Left hindlimb (tissue), 1 donor: ENCODE data around the gene TEX29.

Source experiments
- DNase-seq: peaks from one replicate; pipeline ENCODE4 v3.0.0-alpha.2; 2018

The TEX29 gene

DNA sequence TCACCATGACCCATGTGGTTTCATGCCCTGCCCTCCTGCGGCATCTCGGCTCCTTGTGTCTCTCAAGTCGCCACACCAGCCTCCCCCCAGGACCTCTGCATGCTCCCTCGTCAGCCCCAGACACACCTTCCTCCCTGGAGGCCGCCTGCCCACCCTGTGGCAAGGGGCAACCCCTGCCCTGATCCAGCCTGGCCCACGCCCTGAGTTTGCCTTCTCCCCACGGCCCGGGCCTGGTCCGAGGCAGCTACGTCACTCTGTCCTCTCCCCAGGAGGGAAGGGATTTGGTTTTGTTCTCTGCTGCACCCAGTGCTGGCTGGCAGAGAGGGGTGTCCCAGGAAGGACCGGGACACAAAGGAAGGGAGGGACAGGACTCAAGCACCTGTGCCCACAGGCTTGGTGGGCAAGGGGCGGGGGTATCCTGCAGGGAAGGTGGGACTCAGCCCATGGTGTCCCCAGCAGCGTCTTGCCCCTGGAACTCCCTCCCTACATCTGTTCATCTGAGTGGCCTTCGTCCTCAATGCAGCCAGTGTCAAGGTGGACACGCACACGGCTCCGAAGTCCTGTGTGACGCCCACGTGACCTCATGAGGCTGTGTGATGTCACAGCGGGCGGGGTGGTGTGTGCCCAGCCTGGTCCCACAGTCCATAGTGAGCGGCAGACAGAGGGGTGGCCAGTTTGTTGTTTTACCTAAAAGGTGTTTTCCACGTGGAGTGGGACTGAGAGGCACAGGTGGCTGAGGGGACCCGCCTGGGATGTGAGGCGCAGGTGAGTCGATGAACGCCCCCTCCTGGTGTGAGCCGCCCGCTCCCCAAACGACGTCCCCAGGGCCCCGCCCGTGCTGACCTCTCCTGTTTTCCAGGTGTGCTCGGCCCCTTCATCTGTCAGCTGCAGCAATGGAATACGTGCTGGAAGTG, at the start of gene TEX29:
TSS of gene TEX29 (plus strand) at position 645 of the 914 bp plus-strand sequence. CDS start at position 894, 249 bp downstream.
- DNase-seq = no peak

DNA sequence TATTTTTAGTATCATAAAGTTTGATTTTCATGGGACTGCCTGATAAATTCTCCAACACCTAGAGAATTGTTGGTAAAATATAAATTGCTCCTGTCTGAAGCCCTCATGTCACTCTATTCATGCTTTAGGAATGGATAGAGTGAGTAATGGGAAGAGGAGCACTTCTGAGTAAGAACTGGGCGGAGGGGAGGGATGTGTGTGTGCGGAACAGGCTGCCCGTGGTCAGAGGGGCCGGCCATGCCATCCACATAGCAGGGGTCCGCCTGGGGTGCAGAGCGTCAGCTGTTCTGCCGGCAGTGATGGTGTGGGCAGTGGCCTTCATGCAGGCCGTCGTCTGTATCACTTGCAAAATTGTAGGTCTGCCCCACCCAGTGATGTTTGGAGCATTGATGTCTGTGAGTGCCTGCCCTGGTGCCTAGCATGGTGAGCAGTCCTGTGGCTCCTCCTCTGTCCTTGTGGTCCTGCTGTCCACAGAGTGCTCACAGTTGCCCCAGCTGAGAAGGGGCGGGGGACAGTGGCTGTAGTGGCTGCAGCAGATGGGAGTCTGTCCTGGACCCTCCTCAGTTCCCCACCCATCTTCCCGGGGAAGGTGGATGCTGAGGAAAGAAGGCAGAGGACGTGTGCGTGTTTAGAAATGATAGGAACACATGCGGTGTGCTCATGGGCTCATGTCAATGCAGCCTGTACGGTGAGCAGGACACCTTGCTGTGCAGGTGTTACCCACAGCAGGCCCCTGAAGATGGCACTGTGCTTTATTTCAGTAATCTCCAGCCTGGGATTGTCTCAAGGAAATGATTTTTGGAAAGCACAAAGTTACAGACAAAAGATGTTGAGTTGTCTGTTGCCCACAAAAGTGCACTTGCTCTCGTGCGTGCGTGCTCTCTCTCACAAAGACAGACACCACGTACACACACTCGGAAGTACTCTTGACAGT, 49.4 kb upstream of the TEX29 start:
- DNase-seq = no peak

- no peak for DNase-seq
Observed at GRCh38 chr13:111272117-111272516, 48.3 kb upstream of the TEX29 start.

- no peak for DNase-seq
Observed at GRCh38 chr13:111275382-111275781, 45.1 kb upstream of the TEX29 start.

GRCh38 chr13:111275995-111276618, 44.3 kb upstream of the TEX29 start:
- DNase-seq = no peak

DNA sequence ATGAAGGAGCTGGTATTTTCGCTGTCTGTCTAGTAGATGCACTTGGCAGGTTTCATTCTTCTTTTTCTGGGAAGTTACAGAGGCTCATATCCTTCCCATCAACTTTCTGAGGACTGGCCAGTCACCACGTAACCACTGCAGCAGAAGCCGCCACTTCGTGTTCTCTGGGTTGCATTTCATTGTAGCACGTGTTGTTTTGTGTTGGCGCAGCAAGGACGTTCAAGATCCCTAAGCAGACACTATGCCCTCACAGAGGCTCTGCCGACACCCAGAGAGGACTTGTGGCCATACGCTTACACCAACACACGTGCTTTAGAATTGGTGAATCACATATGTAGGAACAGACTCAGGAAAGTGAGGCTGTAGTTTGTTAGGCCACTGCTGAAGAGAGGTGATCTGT, 42.2 kb upstream of the TEX29 start:
- DNase-seq = no peak

GRCh38 chr13:111278743-111279652, 41.4 kb upstream of the TEX29 start:
- no peak for DNase-seq

DNA sequence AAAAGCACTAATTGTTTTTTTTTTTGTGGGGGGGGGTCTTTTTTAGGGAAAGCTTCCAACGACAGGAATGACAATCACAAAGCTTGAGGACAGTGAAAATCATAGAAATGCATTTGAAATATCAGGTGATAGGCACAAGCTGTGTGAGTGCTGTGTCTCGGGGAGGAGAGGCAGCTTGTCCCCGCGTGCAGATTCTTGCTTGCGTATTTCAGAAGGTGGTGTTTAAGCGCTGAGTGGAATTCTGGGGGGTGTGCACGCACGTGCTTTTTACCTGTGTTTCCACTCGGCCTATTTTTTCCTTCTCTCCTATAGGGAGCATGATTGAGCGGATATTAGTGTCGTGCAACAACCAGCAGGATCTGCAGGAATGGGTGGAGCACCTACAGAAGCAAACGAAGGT, 40.2 kb upstream of the TEX29 start:
- no peak for DNase-seq

- no peak for DNase-seq
Observed at GRCh38 chr13:111280681-111281585, 39.5 kb upstream of the TEX29 start.

GRCh38 chr13:111281751-111282311, 38.6 kb upstream of the TEX29 start:
- no peak for DNase-seq

DNA sequence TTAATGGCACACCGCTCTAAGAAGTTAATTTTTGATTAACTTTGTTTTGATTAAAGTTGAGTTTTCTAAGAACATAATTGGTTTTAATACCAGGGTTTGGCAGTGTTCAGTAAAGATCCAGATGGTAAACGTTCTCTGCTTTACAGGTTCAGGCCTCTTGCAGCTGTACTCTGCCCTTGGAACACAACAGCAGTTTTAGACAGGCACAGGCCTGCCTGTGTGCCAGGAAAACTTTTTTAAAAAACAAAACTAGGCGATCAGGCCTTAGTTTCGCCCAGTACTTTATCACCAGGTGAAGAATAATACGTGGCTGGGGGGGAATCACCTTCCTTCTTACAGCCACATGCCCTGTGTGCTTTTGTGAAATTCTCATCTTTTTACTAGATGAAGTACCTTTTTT, 38.0 kb upstream of the TEX29 start:
- DNase-seq = no peak

- no peak for DNase-seq
Observed at GRCh38 chr13:111282997-111283396, 37.4 kb upstream of the TEX29 start.

DNA sequence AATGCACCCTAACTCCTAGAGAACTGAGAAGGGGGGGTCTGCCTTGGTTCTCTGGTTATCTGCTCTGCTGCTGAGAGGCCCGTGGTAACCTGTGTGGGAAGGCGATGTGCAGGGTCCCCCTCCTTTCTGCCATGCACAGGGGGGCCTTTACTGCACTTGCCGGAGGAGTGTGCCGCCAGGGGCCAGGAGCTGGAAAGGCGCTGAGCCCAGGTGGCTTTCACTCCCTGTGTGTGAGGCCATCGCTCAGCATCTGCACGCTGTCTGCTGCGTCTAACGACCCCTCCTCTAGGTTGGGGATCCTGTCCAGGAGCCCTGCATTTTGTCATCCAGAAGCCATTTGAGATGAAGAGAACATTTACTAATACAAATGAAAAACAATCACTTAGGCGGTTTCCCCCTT, 37.0 kb upstream of the TEX29 start:
- DNase-seq = no peak

GRCh38 chr13:111283991-111284390, 36.5 kb upstream of the TEX29 start:
- DNase-seq = no peak

- no peak for DNase-seq
Observed at GRCh38 chr13:111284565-111284964, 35.9 kb upstream of the TEX29 start.

DNA sequence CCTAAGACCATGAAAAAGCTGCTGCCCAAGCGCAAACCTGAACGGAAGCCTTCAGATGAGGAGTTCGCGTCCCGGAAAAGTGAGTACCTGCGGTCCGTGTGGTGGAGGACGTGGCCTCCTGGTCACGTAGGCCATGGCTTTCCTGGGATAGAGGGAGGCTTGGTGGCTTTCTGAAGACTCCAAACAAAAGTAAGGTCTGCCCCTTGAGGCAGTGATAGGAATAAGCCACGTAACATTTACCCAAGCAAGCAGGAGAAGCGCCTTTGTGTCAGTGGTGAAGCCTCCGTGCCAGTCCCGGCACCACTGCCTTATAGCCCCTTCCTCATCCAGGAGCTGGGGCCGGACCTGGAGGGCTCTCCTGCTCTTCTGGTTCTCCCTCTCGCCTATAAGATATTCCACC, 34.3 kb upstream of the TEX29 start:
- DNase-seq = no peak

- DNase-seq = no peak
Observed at GRCh38 chr13:111286749-111287148, 33.7 kb upstream of the TEX29 start.

GRCh38 chr13:111287201-111287600, 33.2 kb upstream of the TEX29 start:
- DNase-seq = no peak

GRCh38 chr13:111288276-111288675, 32.2 kb upstream of the TEX29 start:
- DNase-seq = no peak

- no peak for DNase-seq
Observed at GRCh38 chr13:111289251-111289650, 31.2 kb upstream of the TEX29 start.

GRCh38 chr13:111291908-111292307, 28.5 kb upstream of the TEX29 start:
- no peak for DNase-seq
